GM19023 (cell line): ENCODE data around the gene TSHB.

Source experiments
- ATAC-seq: cut with Tn5 transposase; IDR thresholded peaks from one replicate; pipeline ENCODE4 v1.9.1; 2021; ENCODE audit warnings: mild to moderate bottlenecking, moderate library complexity; ENCODE audit not compliant: unreplicated experiment

TSHB gene

DNA sequence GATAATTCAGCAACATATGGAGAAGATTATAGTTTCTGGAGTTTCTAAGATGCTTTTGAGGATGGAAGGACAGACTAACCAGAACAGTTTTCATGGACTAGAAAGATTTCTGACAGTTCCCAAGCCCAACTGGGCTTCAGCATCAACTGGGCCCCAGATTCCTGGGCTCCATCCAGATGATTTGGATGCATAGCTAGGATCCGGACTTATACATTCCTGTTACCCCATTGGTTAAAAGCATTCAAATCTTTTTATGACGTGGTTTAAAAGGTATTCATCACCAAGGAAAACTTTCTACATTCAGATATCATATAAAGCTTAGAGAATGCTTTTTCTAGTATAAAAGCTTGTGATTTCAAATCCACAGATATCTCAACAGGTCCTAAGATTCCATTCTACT, 29.7 kb downstream of the TSHB start:
- no peak for ATAC-seq

DNA sequence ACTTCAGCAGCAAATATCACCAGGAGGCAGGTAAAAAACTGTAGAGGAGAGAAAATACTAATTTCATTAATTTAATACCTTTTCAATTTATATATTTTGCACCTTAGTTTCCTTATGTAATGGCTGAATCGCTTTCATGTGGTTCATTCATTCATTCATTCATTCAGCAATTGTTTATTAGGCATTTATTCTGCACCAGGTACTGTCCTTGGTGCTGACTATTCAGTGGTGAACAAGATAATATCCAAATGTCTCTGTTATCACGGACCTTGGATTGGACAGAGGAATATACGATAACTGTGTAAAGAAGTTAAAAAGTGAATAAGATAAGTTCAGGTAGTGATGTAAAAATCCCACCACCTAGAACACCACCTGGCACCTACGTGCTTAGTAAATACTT, 30.9 kb downstream of the TSHB start:
- no peak for ATAC-seq

DNA sequence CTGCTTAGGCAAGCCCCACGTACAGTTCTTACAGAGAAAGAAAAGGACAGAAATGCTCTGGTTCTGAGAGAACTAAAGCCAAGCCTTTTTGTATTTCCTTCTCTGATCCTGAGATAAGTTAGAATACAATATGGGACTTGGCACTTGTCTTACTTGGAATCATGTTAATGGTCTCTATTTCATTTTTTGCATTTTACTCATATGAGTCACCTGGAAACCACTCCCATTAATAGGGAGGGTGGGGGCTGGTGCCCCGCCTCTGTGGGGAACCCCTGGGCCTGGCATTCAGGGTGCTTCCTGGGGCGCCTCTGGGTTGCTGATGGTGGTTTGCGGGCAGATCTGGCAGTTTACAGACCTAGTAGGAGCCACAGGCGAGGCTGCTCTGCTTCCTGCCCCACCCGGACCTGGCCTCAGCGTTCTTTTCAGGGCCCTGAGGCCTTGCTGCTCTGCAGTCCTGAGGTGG, 32.9 kb downstream of the TSHB start:
- ATAC-seq = peak; percentile 73

DNA sequence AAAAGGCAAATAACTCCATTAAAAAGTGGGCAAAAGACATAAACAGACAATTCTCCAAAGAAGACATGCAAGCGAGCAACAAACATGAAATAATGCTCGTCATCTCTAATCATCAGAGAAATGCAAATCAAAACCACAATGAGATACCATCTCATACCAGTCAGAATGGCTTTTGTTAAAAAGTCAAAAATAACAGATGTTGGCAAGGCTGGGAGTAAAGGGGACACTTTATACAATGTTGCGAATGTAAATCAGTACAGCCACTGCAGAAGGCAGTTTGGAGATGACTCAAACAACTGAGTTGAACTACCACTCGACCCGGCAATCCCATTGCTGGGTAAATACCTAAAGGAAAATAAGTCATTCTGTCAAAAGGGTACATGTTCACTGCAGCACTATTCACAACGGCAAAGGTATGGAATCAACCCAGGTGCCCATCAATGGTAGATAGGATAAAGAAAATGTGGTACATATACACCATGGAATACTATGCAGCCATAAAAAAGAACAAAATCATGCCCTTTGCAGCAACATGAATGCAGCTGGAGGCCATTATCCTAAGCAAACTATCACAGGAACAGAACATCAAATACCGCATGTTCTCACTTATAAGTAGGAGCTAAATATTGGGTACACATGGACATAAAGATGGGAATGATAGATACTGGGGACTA, 33.7 kb downstream of the TSHB start:
- no peak for ATAC-seq

DNA sequence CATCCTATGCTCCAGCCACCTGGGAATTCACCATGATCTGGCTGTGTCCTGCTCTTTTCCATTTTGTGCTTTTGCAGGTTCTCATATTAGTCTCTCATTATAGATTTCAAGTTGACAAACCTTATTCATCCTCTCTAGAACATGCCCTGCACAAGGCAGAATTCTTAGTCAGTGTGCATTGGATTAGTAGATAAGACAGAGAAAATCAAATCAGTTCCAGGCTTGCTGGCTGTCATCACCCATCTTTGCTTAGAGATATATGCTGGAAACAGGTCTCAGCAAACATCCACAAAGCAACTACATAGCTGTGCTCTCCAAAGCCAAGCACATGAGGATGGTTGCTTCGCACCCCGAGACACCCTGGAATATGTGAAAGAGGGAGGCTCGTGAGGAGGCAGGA, 34.8 kb downstream of the TSHB start:
- ATAC-seq = no peak

DNA sequence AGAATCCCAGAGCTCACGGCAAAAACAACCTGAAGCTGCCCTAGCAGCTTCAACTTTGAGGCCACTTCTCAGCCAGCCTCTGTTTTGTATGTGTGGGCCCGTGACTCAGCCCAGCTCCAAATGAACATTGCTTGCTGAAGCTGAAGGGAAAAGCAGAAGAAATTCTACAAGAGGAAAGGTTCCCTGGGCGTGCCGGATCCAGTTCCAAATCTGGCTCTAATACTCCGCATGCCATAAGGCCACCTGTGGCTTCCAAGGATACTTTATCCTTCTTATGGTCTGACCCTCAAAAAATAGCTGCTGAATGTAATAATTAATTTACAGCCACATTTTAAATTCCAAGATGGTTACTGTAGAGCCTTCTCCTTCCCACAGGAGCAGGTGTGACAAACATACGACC, 35.4 kb downstream of the TSHB start:
- ATAC-seq = no peak

DNA sequence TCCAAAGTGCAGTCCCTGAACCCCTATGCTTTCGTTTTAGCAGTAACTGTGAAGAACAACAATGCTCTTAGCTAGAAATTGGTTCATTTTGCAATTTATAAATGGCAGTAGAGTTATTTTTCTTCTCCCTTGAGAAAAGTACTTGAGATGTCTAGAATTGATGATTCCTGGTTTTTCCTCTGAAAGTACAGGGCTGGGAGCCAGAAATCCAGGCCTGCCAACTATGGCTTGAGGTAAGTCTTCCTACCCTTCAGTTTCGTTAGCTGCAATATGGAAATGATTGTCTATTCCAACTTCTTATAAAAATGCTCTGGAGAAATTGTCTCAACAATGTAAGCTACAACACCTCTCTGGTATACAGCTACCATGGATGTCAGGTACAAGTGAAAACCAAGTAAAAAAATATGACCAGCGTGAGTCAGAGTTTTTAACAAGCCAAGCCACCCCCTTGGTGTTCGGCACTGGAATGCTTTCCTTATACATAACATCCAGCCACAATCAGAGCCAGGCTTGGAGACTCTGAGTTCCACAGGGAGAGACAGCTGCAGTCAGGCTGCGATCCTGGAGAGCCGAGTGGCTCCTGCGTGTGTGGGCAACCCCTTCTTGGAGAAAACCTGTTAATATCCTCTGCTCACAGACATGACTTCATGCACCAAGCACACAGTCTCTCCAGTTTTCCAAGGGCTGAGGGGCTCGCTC, 37.7 kb downstream of the TSHB start:
- ATAC-seq = no peak

DNA sequence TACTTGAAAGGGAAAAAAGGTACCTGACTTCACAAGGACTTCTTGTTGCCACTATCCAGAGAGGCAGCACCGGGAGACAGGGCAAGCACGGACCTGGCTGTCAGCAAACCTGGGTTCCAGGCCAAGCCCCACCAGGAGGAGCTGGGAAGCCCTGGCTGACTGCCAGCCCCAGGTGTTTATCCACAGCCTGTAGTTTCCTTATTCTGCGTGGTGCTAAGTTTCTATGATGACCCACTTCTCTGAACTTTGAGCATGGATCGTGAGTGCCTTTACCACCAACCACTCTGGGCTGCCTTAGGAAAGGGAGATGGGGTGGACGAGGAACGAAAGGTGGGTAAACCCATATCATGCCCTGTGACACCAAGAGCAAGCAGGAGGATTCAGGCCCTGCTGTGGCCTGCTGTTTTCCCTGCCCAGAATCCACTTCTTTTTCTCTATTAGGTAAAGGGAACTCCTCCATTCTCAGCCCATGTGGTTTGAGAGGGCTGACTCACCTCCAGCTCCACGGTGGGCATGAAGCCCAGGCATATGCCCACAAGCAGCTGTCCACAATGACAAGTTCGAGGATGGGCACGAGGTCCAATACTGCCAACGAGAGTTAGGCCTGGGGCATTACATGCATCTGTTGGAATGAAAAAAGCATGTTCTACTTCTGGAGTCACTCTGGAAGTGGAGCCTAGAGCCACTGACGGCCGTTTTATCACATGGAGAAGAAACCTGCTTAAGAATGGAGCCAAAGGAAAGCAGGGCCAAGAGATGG, 39.4 kb downstream of the TSHB start:
- no peak for ATAC-seq

DNA sequence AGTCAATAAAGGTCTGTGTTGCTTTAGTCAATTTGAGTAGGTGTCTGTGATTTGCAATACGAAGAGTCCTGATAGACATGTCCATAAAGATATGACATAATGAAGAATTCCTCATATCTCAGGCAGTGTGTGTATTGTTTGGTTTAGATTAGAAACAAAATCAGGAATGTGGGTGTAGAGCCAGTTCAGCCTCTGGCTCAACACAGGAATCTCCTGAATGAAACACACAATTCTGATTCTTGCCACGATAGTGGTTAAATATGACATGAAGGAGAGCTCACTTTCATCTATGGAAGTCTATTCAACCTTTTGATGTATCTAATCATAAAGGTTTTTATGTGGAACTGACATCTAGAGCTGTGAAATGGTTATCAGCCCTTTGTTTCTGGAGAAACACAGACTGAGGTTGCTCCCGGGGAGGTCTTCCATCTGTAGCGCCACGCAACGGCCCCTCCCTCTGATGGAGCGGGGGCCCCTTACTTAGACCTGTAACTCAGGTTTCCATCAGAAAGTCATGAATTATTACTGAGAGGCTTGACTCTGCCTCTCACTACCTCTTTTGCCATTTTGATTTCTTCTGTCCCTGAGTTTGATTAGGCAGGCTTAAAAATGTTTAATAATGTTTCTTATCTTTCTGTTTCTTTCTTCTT, 40.2 kb downstream of the TSHB start:
- ATAC-seq = no peak

DNA sequence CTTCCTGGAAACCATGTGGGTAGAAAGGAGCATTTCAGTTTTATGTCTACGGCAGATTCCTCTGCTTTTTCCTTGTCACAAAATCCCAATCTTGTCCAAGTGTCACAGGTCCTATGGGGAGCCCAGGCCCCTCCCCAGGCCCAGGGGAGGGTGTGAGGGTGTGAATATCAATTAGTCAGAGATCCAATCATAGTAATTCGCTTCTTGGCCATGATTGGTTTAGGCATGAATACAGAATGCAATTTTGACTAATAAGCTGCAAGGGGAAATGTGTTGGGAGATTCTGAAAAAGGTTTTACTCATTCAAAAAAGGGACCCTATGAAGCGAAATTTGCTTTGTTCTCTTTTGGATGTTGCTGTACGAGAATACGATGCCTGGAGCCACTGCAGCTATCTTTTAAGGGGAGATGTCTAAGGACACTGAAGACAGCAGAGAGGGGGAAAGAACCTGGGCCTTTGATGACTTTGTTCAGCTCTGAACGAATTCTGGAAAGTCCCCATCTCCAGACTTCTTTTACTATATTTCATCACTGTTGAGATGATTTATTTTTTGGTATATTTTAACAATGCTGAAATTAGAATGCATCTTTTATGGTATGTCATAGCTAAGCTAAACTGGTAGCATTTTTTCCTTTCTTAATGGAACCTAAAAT, 41.5 kb downstream of the TSHB start:
- no peak for ATAC-seq

DNA sequence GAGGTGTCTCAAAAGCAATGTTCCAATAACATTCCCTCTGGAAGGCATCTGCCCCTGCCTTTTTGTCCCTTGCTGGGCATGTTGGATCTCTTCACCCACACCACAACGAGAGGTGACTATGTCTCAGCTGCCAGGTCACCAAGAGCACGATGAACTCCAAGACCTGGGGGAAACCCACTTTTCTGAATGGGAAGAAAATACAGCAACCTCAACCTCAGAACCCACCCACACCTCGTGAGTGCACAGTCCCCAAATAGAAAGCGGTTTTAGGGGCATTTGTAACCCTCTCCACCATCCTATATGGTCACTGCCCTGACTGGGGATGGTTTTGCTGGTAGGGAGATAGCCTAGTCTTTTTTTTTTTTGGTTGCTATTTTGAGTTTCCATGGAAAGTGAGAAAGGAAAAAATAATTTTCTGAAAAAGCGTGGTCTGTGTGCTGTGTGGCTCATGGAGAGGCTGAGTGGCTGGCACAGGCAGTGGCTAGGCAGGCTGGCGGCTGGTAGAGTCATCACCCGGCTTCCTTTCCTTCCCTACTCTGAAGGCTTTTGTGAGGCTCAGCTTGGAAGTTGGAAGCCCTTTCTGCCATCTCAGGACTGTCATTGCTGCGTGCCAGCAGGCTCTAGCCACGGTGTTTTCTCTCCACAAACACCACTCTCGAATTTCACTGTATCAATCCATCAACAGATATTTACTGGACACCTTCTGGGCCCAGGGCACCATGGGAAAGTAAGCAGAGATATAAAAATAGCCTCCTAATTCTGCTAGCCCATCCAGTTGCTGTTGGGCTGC, 43.9 kb downstream of the TSHB start:
- ATAC-seq = no peak

DNA sequence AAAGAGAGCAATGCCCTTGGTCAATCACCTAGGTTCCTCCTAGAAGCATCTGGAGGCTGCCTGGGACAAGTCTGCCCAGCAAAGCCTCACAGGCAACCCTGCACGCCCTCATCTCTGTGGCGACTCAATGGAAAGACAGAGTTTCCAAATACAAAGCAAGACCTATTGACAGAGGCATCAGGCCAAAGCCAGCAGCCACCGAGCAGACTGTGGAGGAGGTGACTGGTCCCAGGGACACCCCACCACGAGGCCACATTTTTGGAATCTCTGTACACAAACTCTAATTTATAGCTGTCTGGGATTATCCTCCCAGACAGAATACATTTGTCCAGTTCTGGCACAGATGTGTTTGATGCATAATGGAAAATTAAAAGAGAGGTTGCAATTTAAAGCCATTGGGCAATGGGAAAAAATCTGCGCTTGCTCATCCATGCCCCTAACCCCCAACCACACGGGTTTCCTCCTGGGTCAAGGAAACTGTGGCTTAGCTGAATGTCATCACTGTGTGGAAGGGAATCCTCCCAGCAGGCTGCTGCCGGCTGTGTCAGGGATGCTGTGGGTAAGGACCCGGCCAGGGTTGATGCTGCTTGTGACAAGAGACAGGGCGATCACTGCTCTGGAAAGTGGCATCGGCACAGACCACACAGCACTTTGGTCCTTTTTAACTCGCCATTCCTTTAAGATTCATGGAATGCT, 45.4 kb downstream of the TSHB start:
- ATAC-seq = no peak

DNA sequence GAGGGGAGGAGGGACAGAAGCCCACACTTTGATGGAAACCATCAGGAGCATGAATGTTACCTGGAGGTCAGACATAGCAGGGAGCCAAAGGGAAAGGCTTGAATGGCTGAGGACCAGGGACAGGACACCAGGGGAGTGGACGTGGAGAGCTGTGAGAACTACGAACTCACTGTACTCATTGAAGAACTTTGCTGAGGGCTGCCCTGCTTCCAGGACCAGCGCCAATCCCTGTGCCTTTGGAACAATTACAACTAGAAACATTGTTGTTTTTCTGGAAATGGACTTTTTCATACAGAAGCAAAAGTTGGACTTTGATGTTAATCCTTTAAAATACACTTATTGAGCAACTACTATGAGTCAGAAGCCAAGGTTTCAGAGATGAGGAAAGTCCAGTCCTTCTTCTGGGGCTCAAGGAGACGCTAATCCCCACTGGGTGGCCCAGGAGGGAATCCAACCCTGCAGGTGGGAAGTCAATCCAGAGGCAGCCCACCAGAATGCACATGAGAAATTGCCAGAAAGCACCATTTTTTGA, 46.8 kb downstream of the TSHB start:
- ATAC-seq = no peak

DNA sequence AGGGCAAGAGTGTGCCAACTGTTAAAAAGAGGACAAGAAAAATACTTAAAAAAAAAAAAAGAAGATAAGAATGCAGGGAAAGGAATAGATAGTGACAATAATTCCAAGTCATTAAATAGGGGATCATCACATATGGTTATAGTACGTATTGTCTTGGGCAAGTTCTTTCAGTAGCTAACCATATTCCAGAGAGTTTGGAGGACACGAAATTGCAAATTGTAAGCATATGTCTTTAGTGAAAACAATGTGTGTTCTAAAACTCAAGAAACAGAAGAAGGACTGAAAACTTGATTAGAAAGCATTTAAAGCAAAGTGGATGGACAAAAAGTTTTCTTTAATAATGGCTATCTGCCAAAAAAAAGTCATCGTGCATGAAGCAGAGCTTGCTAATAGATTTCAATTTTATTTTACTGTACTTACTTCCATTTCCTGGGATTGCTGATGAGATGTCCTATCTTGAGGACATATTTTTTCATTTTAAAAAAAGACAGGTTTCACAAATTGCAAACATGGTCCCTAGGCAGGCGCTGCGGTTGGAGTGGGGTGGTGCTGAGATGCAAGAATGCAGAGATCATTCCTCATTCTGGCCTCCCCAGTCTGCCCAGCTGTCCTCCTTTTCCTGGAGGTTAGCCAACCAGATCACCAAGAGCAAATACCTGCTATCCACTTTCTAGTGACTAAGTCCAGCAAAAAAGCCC, 47.8 kb downstream of the TSHB start:
- ATAC-seq = no peak

DNA sequence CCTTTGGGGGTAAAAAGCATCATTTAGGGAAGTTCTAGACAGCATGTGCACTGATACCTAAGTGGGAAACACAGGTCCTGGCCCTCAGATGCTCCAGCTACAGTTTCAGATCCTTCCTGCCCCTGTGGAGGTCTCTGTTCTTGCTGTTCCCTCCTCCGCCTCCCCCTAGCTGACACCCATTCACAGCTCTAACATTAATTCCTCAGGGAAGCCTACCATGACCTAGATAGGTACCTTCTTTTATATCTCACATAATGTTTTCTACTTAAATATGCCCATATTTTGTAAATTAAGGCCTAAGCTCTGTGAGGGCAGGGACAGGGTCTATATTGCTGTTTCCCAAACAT, 48.3 kb downstream of the TSHB start:
- ATAC-seq = no peak

DNA sequence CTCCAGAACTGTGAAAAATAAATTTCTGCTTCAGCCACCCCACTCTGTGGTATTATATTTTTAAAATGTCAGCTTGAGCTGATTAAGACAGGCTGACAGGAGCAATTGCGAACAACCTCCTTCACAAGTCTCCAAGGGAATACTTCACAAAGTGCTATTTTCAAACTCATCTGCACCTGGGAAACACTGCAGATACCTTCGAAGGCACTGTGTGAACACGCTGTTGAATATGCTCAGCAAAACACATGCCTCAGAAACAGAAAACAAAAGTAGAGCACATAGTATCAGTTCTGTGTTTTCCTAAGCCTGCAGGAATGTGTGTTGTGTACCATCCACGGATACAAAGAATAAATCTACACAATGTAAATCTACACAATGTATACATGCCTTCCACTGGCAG, 49.1 kb downstream of the TSHB start:
- no peak for ATAC-seq

DNA sequence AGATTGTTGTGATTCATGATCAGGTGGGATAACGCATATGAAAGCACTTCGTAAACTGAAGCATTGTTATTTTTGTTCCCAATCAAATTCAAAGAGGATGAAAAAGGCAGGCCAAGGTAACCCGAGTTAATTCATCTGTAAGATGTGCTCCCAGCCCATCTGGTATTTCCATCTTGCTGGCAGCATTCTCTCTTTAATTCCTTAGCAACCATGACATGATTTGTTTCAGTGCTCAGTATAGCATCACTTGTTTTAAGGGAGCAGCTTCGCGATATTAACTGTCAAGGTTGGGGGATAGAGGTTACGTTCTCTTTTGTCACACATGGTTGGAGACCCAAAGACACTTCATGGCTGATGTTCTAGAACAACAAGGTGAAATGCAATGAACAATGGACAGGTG, 53.3 kb downstream of the TSHB start:
- ATAC-seq = no peak
